ENCODE measurements around the gene FXYD3.

The FXYD3 gene

GRCh38 chr19:35164418-35164817 is 48.8 kb downstream of the FXYD3 start:
- Histone ChIP-seq H3K27me3 (ENCODE audit: control insufficient read depth, insufficient read depth, low read length) (no peaks in the 10 kb centered on the region), H3K9ac (ENCODE audit: low read depth, low read length) (no peak overlapping the region), H3K36me3 (ENCODE audit: control insufficient read depth, insufficient read depth, low read length) (peaks cover 61% of the 10 kb centered on the region), H3K4me1 (ENCODE audit: control insufficient read depth, insufficient read depth, low read length) (no peaks in the 10 kb centered on the region), H3K9me3 (ENCODE audit: control insufficient read depth, insufficient read depth, low read length) (no peaks in the 10 kb centered on the region), H3K4me3 (ENCODE audit: low read depth, low read length) (no peak overlapping the region)

GRCh38 chr19:35165200-35166058 is 49.8 kb downstream of the FXYD3 start:
- no peaks in the 10 kb centered on the region for H3K27me3 ChIP-seq (ENCODE audit: control insufficient read depth, insufficient read depth, low read length)
- no peaks in the 10 kb centered on the region for H3K4me1 ChIP-seq (ENCODE audit: control insufficient read depth, insufficient read depth, low read length)
- H3K36me3 ChIP-seq (ENCODE audit: control insufficient read depth, insufficient read depth, low read length): peaks cover 63% of the 10 kb centered on the region
- no peak overlapping the region for H3K9ac ChIP-seq (ENCODE audit: low read depth, low read length)
- no peaks in the 10 kb centered on the region for H3K9me3 ChIP-seq (ENCODE audit: control insufficient read depth, insufficient read depth, low read length)
- no peak overlapping the region for H3K4me3 ChIP-seq (ENCODE audit: low read depth, low read length)

- no peaks in the 10 kb centered on the region for H3K4me1 ChIP-seq (ENCODE audit: control insufficient read depth, insufficient read depth, low read length)
- peaks cover 59% of the 10 kb centered on the region for H3K36me3 ChIP-seq (ENCODE audit: control insufficient read depth, insufficient read depth, low read length)
- no peak overlapping the region for H3K9ac ChIP-seq (ENCODE audit: low read depth, low read length)
- no peaks in the 10 kb centered on the region for H3K9me3 ChIP-seq (ENCODE audit: control insufficient read depth, insufficient read depth, low read length)
- no peaks in the 10 kb centered on the region for H3K27me3 ChIP-seq (ENCODE audit: control insufficient read depth, insufficient read depth, low read length)
- no peak overlapping the region for H3K4me3 ChIP-seq (ENCODE audit: low read depth, low read length)
Measured at GRCh38 chr19:35166100-35167063, 50.8 kb downstream of the FXYD3 start.

GRCh38 chr19:35167251-35168119 is 51.9 kb downstream of the FXYD3 start:
- no peaks in the 10 kb centered on the region for H3K27me3 ChIP-seq (ENCODE audit: control insufficient read depth, insufficient read depth, low read length)
- H3K9ac ChIP-seq (ENCODE audit: low read depth, low read length): no peak overlapping the region
- no peak overlapping the region for H3K4me3 ChIP-seq (ENCODE audit: low read depth, low read length)
- no peaks in the 10 kb centered on the region for H3K9me3 ChIP-seq (ENCODE audit: control insufficient read depth, insufficient read depth, low read length)
- H3K36me3 ChIP-seq (ENCODE audit: control insufficient read depth, insufficient read depth, low read length): peaks cover 56% of the 10 kb centered on the region
- H3K4me1 ChIP-seq (ENCODE audit: control insufficient read depth, insufficient read depth, low read length): no peaks in the 10 kb centered on the region

- Histone ChIP-seq H3K36me3 (ENCODE audit: control insufficient read depth, insufficient read depth, low read length) (peaks cover 50% of the 10 kb centered on the region), H3K4me1 (ENCODE audit: control insufficient read depth, insufficient read depth, low read length) (no peaks in the 10 kb centered on the region), H3K9ac (ENCODE audit: low read depth, low read length) (no peak overlapping the region), H3K4me3 (ENCODE audit: low read depth, low read length) (no peak overlapping the region), H3K9me3 (ENCODE audit: control insufficient read depth, insufficient read depth, low read length) (no peaks in the 10 kb centered on the region), H3K27me3 (ENCODE audit: control insufficient read depth, insufficient read depth, low read length) (no peaks in the 10 kb centered on the region)
Measured at GRCh38 chr19:35168196-35168595, 52.6 kb downstream of the FXYD3 start.

GRCh38 chr19:35169221-35169995 is 53.8 kb downstream of the FXYD3 start:
- Histone ChIP-seq H3K36me3 (ENCODE audit: control insufficient read depth, insufficient read depth, low read length) (peaks cover 44% of the 10 kb centered on the region), H3K4me3 (ENCODE audit: low read depth, low read length) (no peak overlapping the region)

GRCh38 chr19:35170359-35171061 is 54.9 kb downstream of the FXYD3 start:
- Histone ChIP-seq H3K4me3 (ENCODE audit: low read depth, low read length) (no peak overlapping the region), H3K9ac (ENCODE audit: low read depth, low read length) (no peak overlapping the region), H3K4me1 (ENCODE audit: control insufficient read depth, insufficient read depth, low read length) (no peaks in the 10 kb centered on the region), H3K36me3 (ENCODE audit: control insufficient read depth, insufficient read depth, low read length) (peaks cover 36% of the 10 kb centered on the region), H3K9me3 (ENCODE audit: control insufficient read depth, insufficient read depth, low read length) (no peaks in the 10 kb centered on the region), H3K27me3 (ENCODE audit: control insufficient read depth, insufficient read depth, low read length) (no peaks in the 10 kb centered on the region)

More at GRCh38 chr19:35169221-35169995, 53.8 kb downstream of the FXYD3 start:
- H3K9me3 ChIP-seq (ENCODE audit: control insufficient read depth, insufficient read depth, low read length): no peaks in the 10 kb centered on the region
- H3K4me1 ChIP-seq (ENCODE audit: control insufficient read depth, insufficient read depth, low read length): no peaks in the 10 kb centered on the region
- H3K9ac ChIP-seq (ENCODE audit: low read depth, low read length): no peak overlapping the region
- no peaks in the 10 kb centered on the region for H3K27me3 ChIP-seq (ENCODE audit: control insufficient read depth, insufficient read depth, low read length)

- no peak overlapping the region for H3K9ac ChIP-seq (ENCODE audit: low read depth, low read length)
- no peak overlapping the region for H3K4me3 ChIP-seq (ENCODE audit: low read depth, low read length)
- no peaks in the 10 kb centered on the region for H3K9me3 ChIP-seq (ENCODE audit: control insufficient read depth, insufficient read depth, low read length)
- H3K4me1 ChIP-seq (ENCODE audit: control insufficient read depth, insufficient read depth, low read length): peaks cover 5% of the 10 kb centered on the region
- H3K27me3 ChIP-seq (ENCODE audit: control insufficient read depth, insufficient read depth, low read length): no peaks in the 10 kb centered on the region
- H3K36me3 ChIP-seq (ENCODE audit: control insufficient read depth, insufficient read depth, low read length): peaks cover 24% of the 10 kb centered on the region
Measured at GRCh38 chr19:35171730-35172129, 56.1 kb downstream of the FXYD3 start.

Data from iPS-15b (cell line).